ENCODE measurements around the gene TAF6. TPM values are rescaled to one million over a fixed set of nuclear protein-coding genes. Genes with fewer than 3 reads are reported as not detected.
A peak's percentile ranks its signal among the peaks of the same experiment; 100 is the strongest.

Gene TAF6
- total RNA-seq, 4 donors from 2014 or later, result 37.1 to 74.3 (median 42.1) TPM

DNA sequence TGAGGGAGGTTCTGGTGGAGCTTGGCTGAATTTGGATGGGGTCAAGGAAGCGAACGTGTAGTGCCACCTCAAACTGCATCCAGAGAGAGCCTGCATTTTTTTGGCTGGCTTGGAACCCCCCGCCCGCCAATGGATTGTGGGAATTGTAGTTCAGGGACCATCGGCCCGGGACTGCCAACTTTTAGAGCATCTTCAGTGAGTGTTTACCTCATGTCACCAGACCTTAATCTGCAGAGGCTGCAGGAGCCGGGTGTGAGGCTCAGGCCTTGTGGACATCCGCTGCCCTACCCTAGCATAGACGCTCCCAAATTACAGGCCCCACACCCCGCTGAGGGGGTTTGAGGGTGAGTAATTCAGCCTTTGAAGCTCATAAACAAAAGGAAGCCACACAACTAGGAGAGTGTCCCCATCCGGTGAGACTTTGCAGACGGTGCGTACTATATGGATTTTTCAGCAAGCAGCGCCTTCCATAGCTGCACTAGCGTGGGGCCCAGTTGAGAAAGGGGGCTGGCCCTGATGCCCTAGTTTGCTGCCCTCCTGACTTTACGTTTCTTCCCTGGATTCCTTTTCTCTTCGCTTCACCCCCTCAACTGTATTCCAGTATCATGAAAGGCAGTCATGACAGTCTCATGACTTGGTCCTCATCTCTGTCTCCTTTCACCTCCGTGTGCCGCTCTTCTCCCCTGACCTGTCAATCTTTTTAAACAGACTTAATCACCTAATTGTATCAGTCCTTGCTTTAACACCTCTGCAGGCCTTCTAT is 993 bp upstream of the TAF6 start:
- H3K4me3 ChIP-seq (ENCODE audit: low read depth, poor library complexity, severe bottlenecking), result peak overlapping the region; percentile 57
- intact Hi-C loops (cut with DNase I; ENCODE audit: low total_unique reads), result no loop called here
- TF ChIP-seq, protein P1, sequence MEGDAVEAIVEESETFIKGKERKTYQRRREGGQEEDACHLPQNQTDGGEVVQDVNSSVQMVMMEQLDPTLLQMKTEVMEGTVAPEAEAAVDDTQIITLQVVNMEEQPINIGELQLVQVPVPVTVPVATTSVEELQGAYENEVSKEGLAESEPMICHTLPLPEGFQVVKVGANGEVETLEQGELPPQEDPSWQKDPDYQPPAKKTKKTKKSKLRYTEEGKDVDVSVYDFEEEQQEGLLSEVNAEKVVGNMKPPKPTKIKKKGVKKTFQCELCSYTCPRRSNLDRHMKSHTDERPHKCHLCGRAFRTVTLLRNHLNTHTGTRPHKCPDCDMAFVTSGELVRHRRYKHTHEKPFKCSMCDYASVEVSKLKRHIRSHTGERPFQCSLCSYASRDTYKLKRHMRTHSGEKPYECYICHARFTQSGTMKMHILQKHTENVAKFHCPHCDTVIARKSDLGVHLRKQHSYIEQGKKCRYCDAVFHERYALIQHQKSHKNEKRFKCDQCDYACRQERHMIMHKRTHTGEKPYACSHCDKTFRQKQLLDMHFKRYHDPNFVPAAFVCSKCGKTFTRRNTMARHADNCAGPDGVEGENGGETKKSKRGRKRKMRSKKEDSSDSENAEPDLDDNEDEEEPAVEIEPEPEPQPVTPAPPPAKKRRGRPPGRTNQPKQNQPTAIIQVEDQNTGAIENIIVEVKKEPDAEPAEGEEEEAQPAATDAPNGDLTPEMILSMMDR (IDR thresholded peaks at IDR 0.05), result no peak
- no peak for TF ChIP-seq POLR2A (IDR thresholded peaks at IDR 0.05)
- DNase-seq (ENCODE audit: low spot score in 2 of 2), result peak; percentile 64 to 95
- WGBS, 2 donors, result 17 to 20% methylated on average over 19 of the region's 19 CpGs

DNA sequence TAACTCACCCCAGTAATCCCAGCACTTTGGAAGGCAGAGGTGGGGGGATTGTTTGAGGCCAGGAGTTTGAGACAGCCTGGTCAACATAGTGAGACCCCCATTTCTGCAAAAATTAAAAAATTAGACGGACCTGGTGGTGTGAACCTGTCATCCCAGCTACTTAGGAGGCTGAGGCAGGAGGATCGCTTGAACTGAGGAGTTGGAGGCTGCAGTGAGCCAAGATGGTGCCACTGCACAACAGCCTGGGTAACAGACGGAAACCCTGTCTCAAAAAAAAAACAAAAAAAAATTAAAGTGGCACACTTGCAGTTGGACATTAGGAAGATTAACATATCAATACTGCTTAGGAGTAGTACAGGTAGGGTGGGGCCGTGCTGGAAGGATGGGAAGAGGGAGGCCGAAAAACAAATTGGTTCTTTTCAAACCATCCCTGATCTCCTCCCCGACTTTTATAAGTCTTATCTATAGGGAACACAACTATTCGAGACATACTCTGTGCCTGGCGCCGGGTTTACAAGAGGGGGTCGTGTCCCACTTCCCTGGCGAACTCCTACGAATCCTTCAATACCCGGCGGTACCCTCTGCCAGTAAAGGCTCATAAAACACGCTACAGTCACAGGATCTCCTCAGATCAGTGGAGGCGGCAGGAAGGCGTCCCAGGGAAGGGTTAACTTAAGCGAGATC is 628 bp downstream of the TAF6 start:
- intact Hi-C loops (cut with DNase I; ENCODE audit: low total_unique reads), result no loop called here

DNA sequence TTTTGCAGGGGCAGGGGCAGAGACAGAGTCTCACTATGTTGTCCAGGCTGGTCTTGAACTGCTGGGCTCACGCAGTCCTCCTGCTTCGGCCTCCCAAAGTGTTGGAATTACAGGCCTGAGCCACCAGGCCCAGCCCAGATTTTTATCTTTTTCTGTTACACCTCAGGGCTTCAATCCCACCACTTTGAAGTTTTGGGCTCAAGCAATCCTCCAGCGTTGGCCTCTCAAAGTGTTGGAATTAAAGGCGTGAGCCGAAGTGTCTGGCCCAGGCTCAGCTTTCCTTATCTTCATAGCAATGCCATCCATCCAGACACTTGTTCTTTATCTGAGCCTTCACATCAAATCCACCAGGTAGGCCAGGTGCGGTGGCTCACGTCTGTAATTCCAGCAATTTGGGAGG is 4.1 kb downstream of the TAF6 start:
- intact Hi-C loops (cut with DNase I; ENCODE audit: low total_unique reads), result no loop called here

More for the DNA sequence above, 628 bp downstream of the TAF6 start:
- TF ChIP-seq, protein P1 (IDR thresholded peaks at IDR 0.05), result no peak
- no peak for TF ChIP-seq POLR2A (IDR thresholded peaks at IDR 0.05)
- H3K4me3 ChIP-seq (ENCODE audit: low read depth, poor library complexity, severe bottlenecking), result peak overlapping the region; percentile 72
- no peak for DNase-seq (ENCODE audit: low spot score in 2 of 2)
- WGBS, 2 donors, result 17 to 21% methylated on average over 18 of the region's 18 CpGs

DNA sequence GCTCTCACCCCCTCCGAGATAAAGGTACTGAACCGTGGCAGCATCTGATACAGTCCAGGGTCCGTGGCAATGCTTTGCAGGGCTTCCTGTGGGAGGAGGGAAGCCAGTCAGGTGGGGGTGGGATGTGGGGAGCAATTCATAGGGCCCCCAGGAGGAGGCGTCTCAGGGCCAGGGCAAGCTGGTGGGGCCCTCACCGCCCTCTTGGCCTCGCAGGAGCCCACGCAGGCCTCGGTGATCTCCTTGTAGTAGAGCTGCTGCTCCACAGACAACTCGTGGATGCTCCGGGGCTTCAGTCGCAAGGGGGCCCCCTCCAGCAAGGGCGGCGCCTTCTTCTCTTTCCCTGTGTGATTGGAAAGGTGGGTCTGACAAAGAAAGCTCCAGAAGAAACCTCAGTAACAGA is 7.2 kb downstream of the TAF6 start:
- no peak for TF ChIP-seq POLR2A (IDR thresholded peaks at IDR 0.05)
- TF ChIP-seq, protein P1 (IDR thresholded peaks at IDR 0.05), result no peak
- DNase-seq (ENCODE audit: low spot score in 2 of 2), result no peak

More for the DNA sequence above, 4.1 kb downstream of the TAF6 start:
- TF ChIP-seq, protein P1 (IDR thresholded peaks at IDR 0.05), result no peak
- no peak overlapping the region for H3K4me3 ChIP-seq (ENCODE audit: low read depth, poor library complexity, severe bottlenecking)
- DNase-seq (ENCODE audit: low spot score in 2 of 2), result no peak
- 84 to 92% methylated on average over 7 of the region's 7 CpGs for WGBS, 2 donors

DNA sequence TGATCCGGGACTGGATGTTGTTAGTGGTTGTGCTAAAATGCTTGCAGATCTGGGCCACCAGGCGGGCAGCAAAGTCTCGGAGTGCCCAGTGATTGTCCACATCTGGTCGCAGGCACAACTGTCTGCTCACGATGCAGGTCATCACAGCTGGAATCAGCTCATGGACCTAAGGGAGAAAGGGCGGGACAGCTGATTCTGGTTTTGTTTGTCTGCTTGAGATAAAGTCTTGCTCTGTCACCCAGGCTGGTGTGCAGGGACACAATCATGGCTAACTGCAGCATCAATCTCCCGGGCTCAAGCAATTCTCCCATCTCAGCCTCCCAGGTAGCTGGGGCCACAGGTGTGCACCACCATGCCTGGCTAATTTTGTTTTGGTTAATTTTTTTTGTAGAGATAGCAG is 8.0 kb downstream of the TAF6 start:
- DNase-seq (ENCODE audit: low spot score in 2 of 2), result no peak
- intact Hi-C loops (cut with DNase I; ENCODE audit: low total_unique reads), result no loop called here
- TF ChIP-seq POLR2A (IDR thresholded peaks at IDR 0.05), result no peak
- TF ChIP-seq, protein P1 (IDR thresholded peaks at IDR 0.05), result no peak
- H3K4me3 ChIP-seq (ENCODE audit: low read depth, poor library complexity, severe bottlenecking), result no peak overlapping the region
- 88 to 92% methylated on average over 7 of the region's 7 CpGs for WGBS, 2 donors

More for the DNA sequence above, 7.2 kb downstream of the TAF6 start:
- H3K4me3 ChIP-seq (ENCODE audit: low read depth, poor library complexity, severe bottlenecking), result no peak overlapping the region
- 92% methylated on average over 11 to 12 of the region's 13 CpGs for WGBS, 2 donors
- intact Hi-C loops (cut with DNase I; ENCODE audit: low total_unique reads), result no loop called here
